DND-41 (cell line): ENCODE measurements around the gene TMEM271.

ENCODE experiments used
- ATAC-seq: fragments of 200-7000 bp; cut with Tn5 transposase; 3 replicates; pipeline ENCODE4 v1.9.1; 2021; ENCODE audit warnings: low read depth; ENCODE audit not compliant: insufficient read depth
- DNase-seq: peaks from one replicate; pipeline ENCODE4 v3.0.0-alpha.2; 2020
- H2AFZ ChIP-seq: 2 replicates; pipeline ENCODE4 v1.6.0; 2012; ENCODE audit warnings: low read depth, low read length
- H3K27ac ChIP-seq: 2 replicates; pipeline ENCODE4 v1.5.1; 2012; ENCODE audit warnings: low read length, inconsistent platforms
- H3K27me3 ChIP-seq: fragments of 200-600 bp; sonication (generic); 2 replicates; pipeline ENCODE4 v1.6.0; 2012; ENCODE audit warnings: low read length, mild to moderate bottlenecking, inconsistent platforms; ENCODE audit not compliant: insufficient read depth, poor library complexity
- H3K36me3 ChIP-seq: 2 replicates; pipeline ENCODE4 v1.5.1; 2012; ENCODE audit warnings: low read length, inconsistent platforms; ENCODE audit not compliant: insufficient read depth
- H3K4me1 ChIP-seq: 2 replicates; pipeline ENCODE4 v1.5.1; 2012; ENCODE audit warnings: mild to moderate bottlenecking, low read length; ENCODE audit not compliant: insufficient read depth
- H3K4me2 ChIP-seq: 2 replicates; pipeline ENCODE4 v1.6.0; 2012; ENCODE audit warnings: mild to moderate bottlenecking, moderate library complexity, low read length, inconsistent platforms; ENCODE audit not compliant: insufficient read depth
- H3K4me3 ChIP-seq, 2 experiments: fragments of 200-600 bp in 1 of 2; shearing (Covaris generic) in 1 of 2; 2 replicates each; pipeline ENCODE4 v1.5.1; 2012 to 2016; ENCODE audit warnings: inconsistent platforms in 2 of 2, low read length in 2 of 2, mild to moderate bottlenecking in 2 of 2, low read depth in 1 of 2, moderate library complexity in 1 of 2
- H3K79me2 ChIP-seq: 2 replicates; pipeline ENCODE4 v1.6.0; 2012; ENCODE audit warnings: low read length, inconsistent platforms; ENCODE audit not compliant: insufficient read depth
- H3K9ac ChIP-seq: 2 replicates; pipeline ENCODE4 v1.6.0; 2012; ENCODE audit warnings: low read depth, mild to moderate bottlenecking, inconsistent platforms, low read length, moderate library complexity
- H3K9me3 ChIP-seq: 2 replicates; pipeline ENCODE4 v1.5.1; 2012; ENCODE audit warnings: low read length, moderate library complexity, mild to moderate bottlenecking, inconsistent platforms; ENCODE audit not compliant: insufficient read depth, severe bottlenecking
- H4K20me1 ChIP-seq: 2 replicates; pipeline ENCODE4 v1.6.0; 2012; ENCODE audit warnings: low read length; ENCODE audit not compliant: insufficient read depth
- CTCF ChIP-seq: IDR thresholded peaks from 2 replicates; pipeline ENCODE4 v1.5.1; 2012; ENCODE audit warnings: borderline replicate concordance, low read length, moderate library complexity, mild to moderate bottlenecking; ENCODE audit not compliant: poor library complexity, severe bottlenecking; ENCODE audit errors: extremely low read depth
- EZH2 ChIP-seq: IDR thresholded peaks from 3 replicates; pipeline ENCODE4 v1.6.1; 2012; ENCODE audit warnings: borderline replicate concordance, low read depth, mild to moderate bottlenecking, moderate library complexity, low read length, inconsistent platforms; ENCODE audit not compliant: severe bottlenecking

TMEM271 gene

GRCh38 chr4:528835-529234, 47.3 kb downstream of the TMEM271 start:
- H3K36me3 ChIP-seq: peaks cover 87% of the 10 kb centered on the region
- H3K9me3 ChIP-seq: no peaks in the 10 kb centered on the region
- H3K9ac ChIP-seq: no peak overlapping the region
- DNase-seq: no peak
- no peaks in the 10 kb centered on the region for H3K27me3 ChIP-seq
- no peak overlapping the region for H3K27ac ChIP-seq
- no peak overlapping the region for H3K4me3 ChIP-seq
- no peaks in the 10 kb centered on the region for H3K4me1 ChIP-seq
- no peaks in the 10 kb centered on the region for H4K20me1 ChIP-seq
- no peaks in the 10 kb centered on the region for H3K79me2 ChIP-seq
- no peak for ATAC-seq
- no peak overlapping the region for H3K4me2 ChIP-seq
- no peak overlapping the region for H2AFZ ChIP-seq
- TF ChIP-seq CTCF (no peak), EZH2 (no peak)

GRCh38 chr4:528296-528695, 47.8 kb downstream of the TMEM271 start:
- Histone ChIP-seq H3K27me3 (no peaks in the 10 kb centered on the region), H2AFZ (no peak overlapping the region), H3K4me2 (no peak overlapping the region), H3K4me3 (no peak overlapping the region), H3K27ac (no peak overlapping the region), H4K20me1 (no peaks in the 10 kb centered on the region), H3K79me2 (no peaks in the 10 kb centered on the region), H3K36me3 (peaks cover 87% of the 10 kb centered on the region), H3K4me1 (no peaks in the 10 kb centered on the region), H3K9ac (no peak overlapping the region), H3K9me3 (no peaks in the 10 kb centered on the region)
- DNase-seq (no peak), ATAC-seq (no peak)
- TF ChIP-seq EZH2: no peak
- TF ChIP-seq CTCF: no peak

GRCh38 chr4:526971-527460, 49.1 kb downstream of the TMEM271 start:
- Histone ChIP-seq H4K20me1 (no peaks in the 10 kb centered on the region), H3K27me3 (no peaks in the 10 kb centered on the region), H3K27ac (no peak overlapping the region), H3K9ac (no peak overlapping the region), H3K4me3 (no peak overlapping the region), H3K4me2 (no peak overlapping the region), H3K9me3 (no peaks in the 10 kb centered on the region), H3K79me2 (no peaks in the 10 kb centered on the region), H3K36me3 (peaks cover 87% of the 10 kb centered on the region), H2AFZ (no peak overlapping the region), H3K4me1 (no peaks in the 10 kb centered on the region)
- TF ChIP-seq CTCF (no peak), EZH2 (no peak)
- no peak for DNase-seq
- ATAC-seq: no peak
